Measurements from ENCODE around the gene AKR1D1.
"Not testable (repeated sequence)": the region's sequence is repeated elsewhere in the genome, so short reads cannot be mapped to it uniquely, and the experiment has no call there.

Gene AKR1D1

DNA sequence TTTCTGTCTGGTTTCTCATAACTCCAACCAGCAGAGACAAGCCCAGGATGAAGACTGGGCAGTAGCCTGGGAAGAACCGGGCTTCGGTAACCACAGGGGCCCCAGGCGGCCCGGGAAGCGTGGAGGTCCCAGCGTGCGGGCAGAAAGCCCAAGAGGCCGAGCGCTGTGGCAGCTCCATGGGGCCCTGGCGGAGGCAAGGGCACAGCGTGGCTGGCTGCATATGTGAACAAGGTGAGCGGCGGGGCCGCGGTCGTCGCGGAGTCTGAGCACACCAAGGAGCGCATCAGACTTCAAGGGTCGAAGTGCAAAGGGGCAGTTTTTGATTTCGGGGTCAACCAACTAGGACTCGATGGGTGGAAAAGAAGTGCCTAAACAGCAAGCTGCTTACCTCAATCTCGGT is 45.9 kb downstream of the AKR1D1 start:
- no peak for DNase-seq (ENCODE audit: low spot score)

- DNase-seq (ENCODE audit: low spot score): peak; percentile 17
Observed at GRCh38 chr7:138125119-138125518, 48.9 kb downstream of the AKR1D1 start.

DNA sequence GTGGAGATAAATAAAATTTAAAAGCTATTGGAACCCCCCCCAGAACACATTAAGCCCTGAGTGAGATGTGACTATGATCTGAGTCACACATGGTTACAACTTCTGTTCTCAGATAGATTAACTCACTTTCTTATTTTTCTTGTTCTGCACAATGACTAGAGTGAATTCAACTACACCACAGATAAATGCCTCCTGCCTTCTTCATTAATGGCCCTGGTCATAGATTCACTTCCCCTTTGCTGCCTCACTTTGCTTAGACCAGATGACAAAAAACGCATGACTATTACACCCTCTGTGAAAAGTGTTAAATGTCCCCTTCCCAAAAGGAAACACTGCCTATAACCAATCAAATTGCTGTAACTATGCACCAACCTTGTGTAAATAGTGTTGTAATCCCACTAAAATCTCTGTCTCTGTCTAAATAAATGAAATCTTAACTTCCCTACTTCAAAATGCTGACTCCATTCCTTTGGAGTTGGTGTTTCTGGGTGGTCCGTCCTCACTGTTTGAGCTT is 49.4 kb downstream of the AKR1D1 start:
- DNase-seq (ENCODE audit: low spot score): peak; percentile 21

- DNase-seq (ENCODE audit: low spot score): no peak
Observed at GRCh38 chr7:138126928-138127327, 50.7 kb downstream of the AKR1D1 start.

DNA sequence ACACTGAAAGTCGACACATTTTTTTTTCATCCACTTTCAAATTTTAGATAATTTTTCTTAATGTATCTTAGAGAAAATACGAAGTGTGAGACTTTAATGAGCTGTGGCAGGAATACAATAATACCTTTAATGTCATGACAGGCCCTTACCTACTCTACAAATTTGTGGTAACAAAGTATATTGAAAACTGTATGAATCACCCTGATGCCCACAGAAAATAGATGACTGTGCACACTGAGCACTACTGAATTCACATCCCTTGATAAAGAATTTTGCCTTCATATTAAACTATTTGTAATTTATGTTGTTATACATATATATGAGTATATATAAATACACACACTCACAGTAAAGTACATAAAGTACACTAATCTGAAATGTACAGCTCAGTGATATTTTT is 51.7 kb downstream of the AKR1D1 start:
- no peak for DNase-seq (ENCODE audit: low spot score)

DNA sequence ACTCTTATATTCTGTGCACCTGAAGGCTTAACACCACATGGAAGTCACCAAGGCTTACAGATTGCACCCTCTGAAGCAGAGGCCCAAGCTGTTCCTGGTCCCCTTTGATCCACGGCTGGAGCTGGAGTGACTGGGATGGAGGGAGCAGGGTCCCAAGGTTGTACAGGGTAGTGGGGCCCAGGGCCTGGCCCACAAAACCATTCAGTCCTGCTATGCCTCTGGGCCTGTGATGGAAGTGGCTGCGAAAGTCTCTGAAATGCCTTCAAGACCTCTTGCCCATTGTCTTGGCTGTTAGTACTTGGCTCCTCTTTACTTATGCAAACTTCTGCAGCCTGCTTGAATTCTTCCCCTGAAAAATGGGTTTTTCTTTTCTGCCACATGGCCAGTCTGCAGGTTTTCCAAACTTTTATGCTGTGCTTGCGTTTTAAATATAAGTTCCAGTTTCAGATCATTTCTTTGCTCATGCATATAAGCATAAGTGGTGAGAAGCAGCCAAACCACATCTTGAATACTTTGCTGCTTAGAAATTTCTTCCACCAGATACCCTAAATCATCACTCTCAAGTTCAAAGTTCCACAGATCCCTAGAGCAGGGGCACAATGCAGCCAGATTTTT is 53.4 kb downstream of the AKR1D1 start:
- DNase-seq (ENCODE audit: low spot score): no peak

DNA sequence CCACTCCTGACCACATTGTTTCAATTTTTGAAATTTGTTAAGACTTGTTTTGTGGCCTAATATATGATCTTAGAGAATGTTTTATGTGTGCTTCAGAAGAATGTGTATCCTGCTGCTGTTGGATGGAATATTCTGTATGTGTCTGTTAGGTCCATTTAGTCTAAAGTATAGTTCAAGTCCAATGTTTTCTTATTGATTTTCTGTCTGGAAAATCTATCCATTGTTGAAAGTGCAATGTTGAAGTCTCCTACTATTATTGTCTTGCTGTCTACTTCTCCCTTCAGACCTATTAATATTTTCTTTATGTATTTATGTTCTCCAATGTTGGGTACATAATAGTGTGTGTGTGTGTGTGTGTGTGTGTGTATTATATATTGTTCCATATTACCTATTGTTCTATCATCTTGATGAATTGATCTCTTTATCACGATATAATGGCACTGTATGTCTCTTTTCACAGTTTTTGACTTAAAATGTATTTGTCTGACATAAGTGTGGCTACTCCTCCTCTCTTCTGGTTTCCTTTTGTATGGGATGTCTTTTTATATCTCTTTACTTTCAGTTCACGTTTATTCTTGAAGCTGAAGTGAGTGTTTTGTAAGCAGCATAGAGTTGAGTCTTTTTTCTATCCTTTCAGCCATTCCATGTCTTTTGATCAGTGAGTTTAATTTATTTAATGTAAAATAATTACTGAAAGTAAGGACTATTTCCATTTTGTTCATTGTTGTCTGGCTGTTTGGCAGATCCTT is 61.3 kb downstream of the AKR1D1 start:
- DNase-seq (ENCODE audit: low spot score): no peak

DNA sequence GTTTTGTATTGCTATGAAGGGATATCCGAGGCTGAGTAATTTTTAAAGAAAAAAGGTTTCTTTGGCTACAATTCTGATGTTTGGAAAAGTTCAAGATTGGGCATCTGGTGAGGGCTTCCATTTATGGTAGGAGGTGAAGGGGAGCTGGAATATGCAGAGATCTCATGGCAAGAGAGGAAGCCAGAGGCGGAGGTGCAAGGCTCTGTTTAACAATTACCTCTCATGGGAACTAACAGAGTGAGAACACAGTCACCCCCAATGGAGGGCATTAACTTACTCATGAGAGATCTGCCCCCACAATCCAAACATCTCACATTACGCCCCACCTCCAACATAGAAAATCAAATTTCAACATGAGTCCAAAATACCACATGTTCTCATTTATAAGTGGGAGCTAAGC is 62.0 kb downstream of the AKR1D1 start:
- no peak for DNase-seq (ENCODE audit: low spot score)

DNA sequence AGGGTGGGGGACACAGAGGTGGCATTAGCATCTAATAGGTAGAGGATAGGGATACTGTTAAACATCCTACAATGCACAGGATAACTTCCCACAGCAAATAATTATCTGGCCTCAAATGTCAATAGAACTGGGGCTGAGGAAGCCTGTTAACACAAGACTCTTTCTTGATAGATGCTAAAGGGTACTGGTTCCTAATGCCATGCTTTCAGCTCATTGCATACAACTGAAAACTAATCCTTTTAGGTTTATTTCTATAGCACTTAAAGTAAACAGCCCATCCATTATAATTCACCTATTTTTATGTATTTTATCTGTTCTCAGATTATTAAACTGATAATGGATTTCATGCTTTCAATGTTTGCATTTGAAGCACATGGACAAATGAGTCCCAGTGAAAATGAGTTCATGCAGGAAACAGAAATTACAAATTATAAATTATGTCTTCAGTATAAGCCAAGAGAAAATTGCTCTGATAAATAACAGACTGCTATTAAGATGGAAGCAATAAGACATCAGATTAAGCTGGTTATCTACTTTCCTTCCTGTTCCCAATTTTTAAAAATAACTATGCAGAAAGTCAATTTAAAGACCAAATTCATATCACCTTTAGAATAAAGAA is 66.4 kb downstream of the AKR1D1 start:
- no peak for DNase-seq (ENCODE audit: low spot score)

DNA sequence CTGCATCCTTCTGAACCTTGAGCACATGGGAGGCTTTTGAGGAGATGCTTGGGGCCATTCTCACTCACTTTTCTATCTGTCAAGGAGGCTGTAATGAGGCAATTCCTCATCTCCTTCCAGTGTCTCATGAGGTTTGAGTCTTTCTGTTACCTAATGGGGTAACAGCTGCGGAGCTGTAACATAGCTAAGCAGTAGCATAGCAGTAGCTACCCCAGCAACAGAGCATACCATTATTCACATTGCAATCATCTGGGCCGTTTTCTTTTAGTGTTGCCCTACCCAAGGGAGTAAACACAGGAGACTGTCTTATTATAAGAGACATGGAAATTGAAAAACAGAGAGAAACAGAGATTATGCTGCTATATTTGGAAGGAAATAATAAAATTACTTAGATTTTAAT is 68.7 kb downstream of the AKR1D1 start:
- no peak for DNase-seq (ENCODE audit: low spot score)

DNA sequence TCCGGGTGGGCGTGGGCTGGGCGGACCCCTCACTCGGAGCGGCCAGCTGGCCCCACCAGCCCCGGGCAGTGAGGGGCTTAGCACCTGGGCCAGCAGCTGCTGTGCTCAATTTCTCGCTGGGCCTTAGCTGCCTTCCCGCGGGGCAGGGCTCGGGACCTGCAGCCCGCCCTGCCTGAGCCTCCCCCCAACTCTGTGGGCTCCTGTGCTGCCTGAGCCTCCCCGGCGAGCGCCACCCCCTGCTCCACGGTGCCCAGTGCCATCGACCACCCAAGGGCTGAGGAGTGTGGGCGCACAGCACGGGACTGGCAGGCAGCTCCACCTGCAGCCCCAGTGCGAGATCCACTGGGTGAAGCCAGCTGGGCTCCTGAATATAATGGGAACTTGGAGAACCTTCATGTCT is 70.0 kb downstream of the AKR1D1 start:
- DNase-seq (ENCODE audit: low spot score): not testable (repeated sequence)

GRCh38 chr7:138146757-138147734 is 70.8 kb downstream of the AKR1D1 start:
- DNase-seq (ENCODE audit: low spot score): not testable (repeated sequence)

DNA sequence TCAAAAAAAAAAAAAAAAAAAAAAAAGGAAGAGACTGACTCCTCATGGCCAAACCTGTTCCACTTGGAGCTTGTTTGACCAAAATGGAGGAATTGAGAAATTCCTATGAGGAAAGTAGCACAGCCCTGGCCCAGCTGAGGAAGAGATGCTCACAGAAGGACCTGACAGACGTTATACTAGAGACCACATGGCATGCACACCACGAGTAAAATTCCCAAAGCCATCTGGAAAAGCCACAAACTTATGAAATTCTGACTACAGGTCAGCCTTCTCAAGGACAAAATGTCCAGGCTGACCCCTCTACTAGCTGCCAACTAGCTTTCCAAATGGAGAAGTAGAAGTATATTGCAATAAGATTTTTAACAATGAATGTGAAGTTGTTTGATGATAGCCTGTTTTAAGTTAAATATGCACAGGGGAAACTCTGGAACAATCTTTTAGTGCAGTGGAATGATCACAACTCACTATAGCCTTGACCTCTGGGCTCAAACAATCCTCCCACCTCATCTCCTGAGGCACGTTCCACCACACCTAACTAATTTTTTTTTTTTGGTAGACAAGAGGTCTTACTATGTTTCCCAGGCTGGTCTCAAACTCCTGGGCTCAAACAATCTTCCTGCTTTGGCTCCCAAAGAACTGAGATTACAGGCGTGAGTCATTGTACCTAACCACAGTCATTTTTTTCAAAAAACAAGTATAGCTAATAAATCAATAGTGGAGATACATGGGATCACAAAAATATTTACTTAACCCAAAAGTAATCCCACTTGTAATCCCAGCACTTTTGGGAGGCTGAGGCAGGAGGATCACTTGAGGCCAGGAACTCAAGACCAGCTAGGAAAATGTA is 75.7 kb downstream of the AKR1D1 start:
- DNase-seq (ENCODE audit: low spot score): no peak

GRCh38 chr7:138154661-138155060 is 78.4 kb downstream of the AKR1D1 start:
- no peak for DNase-seq (ENCODE audit: low spot score)

- no peak for DNase-seq (ENCODE audit: low spot score)
Observed at GRCh38 chr7:138157702-138158101, 81.4 kb downstream of the AKR1D1 start.

DNA sequence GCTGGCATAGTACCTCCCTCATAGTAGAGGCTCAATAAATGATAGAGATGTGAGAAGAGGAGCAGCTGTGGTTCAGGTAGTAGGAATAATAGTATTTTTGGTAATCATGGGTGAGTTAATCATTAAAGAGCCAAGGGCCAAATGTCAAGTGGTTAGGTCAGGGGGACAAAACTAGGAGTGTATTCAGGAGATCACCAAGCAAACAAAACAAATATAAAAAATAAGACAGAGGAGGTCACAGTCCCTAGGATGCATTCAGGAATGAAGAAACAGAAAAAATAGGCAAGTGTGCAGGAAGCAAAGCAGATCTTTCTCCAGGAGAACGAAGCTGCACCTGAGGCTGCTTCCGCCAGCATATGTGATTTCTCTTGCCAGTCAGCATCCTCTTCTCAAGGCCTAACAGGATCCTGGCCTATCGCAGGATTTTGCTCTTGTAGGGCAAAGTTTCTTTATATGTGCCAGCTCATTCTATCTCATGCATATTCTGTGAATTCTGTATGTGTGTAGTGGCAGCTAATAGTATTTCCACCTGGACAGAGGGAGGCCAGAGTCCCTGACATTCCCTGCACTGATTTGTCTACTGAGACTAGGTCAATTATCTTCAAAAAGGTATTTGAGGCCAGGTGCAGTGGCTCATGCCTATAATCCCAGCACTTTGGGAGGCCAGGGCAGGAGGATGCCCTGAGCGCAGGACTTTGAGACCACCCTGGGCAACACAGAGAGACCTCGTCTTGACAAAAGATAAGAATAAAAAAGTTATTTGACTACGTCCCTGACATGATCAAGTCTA is 82.7 kb downstream of the AKR1D1 start:
- no peak for DNase-seq (ENCODE audit: low spot score)

GRCh38 chr7:138161600-138162081 is 85.4 kb downstream of the AKR1D1 start:
- DNase-seq (ENCODE audit: low spot score): peak; percentile 83

DNA sequence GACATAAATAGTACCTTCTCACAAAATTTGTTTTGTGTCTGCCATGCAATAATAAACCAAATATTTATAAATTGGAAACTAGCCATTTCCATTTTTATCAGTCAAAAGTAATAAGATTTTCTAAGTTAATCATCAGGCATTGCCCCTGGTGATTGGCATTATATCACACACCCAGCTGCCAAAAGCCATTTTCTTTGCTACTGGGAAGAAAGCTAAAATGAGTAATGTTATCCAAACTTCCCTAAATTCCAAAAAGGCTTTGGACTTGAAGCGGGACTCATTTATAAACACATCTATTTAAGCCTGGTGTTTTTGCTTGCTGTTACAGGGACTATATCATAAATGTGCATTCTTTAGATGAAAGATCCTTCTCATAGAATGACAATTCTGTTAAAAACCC is 86.0 kb downstream of the AKR1D1 start:
- DNase-seq (ENCODE audit: low spot score): no peak

DNA sequence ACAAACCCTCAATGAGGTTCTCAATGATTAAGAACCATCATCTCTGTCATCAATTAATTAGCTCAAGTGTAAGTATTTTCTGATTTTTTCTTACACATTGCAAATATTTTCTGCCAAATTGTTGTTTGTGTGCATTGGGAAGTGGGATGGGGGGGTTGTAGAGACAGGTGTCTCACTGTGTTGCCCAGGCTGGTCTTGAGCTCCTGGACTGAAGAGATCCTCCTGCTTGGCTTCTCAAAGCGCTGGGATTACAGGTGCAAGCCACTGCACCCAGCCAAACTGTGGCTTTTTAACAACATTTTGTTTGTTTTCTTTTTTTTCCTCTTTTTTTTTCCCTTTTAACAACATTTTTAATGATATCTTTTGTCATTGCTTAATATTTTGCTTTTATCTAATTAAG is 87.5 kb downstream of the AKR1D1 start:
- no peak for DNase-seq (ENCODE audit: low spot score)

DNA sequence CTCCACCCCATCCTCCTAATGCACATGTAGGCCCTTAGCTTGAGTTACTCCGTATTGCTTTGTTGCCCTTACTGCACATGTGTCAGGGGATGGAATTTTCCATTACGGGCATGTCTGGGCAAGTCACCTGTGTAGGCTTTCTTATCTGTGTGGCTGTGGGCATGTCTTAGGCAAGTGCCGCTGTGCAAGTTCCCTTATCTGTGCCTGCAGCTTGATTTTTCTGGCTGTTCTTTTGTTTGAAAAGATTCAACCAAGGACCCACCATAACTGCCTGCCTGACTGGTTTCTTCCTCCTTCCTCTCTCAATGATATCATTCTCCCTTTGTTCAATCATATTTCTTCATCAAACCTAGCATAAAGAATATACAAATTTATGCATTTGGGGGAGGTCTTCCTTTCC is 88.5 kb downstream of the AKR1D1 start:
- no peak for DNase-seq (ENCODE audit: low spot score)

All from AG20443 (cell line).